NCI-H1436 treated with DMSO at 0.1 percent for 48 hours (cell line): ENCODE results near the gene GALNT11.
"Not testable (repeated sequence)": the region's sequence is repeated elsewhere in the genome, so short reads cannot be mapped to it uniquely, and the experiment has no call there.

ENCODE experiments used
- DNase-seq: peaks from one replicate; lab custom pipeline; 2025; lab: John Stamatoyannopoulos, UW

The GALNT11 gene

DNA sequence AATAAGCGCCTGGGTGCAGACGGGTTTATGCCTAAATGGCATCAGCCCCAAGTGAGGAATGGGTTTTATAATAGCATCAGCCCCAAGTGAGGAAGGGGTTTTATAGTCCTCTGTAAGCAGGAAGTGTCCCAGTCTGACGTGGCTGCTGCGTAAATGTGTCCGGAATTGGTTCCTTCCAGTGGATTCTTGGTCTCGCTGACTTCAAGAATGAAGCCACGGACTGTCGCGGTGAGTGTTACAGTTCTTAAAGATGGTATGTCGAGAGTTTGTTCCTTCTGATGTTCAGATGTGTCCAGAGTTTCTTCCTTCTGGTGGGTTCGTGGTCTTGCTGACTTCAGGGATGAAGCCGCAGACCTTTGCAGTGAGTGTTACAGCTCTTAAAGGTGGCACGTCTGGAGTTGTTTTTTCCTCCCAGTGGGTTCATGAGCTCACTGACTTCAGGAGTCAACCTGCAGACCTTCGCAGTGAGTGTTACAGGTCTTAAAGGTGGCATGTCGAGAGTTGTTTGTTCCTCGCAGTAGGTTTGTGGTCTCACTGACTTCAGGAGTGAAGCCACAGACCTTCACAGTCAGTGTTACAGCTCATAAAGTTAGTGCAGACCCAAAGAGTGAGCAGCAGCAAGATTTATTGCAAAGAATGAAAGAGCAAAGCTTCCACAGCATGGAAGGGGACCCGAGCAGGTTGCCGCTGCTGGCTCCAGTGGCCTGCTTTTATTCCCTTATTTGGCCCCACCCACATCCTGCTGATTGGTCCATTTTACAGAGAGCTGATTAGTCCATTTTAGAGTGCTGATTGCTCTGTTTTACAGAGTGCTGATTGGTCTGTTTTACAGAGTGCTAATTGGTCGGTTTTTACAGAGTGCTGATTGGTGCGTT is 2.3 kb downstream of the GALNT11 start:
- DNase-seq = not testable (repeated sequence)

DNA sequence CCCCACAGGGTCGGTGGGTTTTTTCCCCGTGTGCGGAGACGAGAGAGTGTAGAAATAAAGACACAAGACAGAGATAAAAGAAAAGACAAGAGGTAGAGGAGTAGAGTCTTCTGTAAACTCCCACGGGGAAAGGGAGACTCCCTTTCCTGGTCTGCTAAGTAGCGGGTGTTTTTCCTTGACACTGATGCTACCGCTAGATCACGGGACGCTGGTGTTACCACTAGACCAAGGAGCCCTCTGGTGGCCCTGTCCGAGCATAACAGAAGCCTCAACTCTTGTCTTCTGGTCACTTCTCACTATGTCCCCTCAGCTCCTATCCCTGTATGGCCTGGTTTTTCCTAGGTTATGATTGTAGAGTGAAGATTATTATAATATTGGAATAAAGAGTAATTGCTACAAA is 4.6 kb downstream of the GALNT11 start:
- DNase-seq = not testable (repeated sequence)

DNA sequence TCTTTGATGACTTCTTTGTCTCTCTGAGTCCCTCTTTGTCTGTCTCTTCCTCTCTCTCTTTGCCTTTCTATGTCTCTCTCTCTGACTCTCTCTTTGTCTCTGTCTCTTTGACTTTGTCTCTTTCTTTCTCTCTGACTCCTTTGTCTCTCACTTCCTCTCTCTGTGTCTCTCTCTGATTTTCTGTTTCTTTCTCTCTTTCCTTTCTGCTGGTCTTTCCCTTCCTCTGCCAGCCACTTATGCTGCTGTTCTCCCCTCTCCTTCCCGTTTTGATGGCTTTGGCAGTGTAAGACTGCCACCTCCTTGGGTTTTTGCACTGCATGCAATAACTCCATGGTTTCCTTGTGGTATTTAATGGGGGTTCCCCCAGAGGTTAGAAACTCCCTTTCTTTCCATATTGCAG is 5.2 kb downstream of the GALNT11 start:
- not testable (repeated sequence) for DNase-seq

DNA sequence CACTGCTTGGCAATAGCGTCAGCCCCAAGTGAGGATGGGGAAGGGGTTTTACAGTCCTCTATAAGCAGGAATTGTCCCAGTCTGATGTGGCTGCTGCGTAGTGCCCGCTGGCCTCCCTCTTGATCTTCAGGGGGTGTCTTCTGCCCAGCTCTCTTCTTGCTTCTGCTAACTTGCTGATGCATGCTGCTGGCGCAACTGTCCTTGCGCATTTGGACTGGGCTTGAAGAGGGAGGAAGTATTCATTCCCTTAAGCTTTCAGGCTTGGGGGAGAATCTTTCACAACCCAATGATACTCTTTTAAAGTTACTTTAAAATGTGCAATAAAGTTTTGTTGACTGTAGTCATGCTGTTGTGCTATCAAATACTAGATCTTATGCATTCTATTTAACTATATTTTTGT is 10.3 kb downstream of the GALNT11 start:
- DNase-seq = no peak

GRCh38 chr7:152038410-152038809 is 12.9 kb downstream of the GALNT11 start:
- DNase-seq = not testable (repeated sequence)

DNA sequence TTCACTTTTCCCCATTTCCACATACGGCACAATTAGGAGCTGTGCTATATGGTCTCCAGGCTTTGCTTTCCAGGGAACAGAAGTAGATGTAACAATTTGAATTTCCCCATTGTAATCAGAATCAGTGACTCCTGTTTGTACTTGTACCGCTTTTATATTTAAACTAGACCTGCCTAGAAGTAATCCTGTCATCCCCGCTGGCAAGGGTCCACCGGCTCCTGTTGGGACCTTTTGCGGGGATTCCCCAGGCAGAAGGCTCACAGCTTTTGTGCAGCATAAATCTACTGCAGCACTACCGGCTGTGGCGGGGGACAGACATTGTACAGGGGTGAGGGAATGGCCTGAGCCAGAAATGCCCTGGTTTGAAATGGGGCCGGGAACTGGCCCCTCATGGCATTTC is 17.6 kb downstream of the GALNT11 start:
- DNase-seq = not testable (repeated sequence)

DNA sequence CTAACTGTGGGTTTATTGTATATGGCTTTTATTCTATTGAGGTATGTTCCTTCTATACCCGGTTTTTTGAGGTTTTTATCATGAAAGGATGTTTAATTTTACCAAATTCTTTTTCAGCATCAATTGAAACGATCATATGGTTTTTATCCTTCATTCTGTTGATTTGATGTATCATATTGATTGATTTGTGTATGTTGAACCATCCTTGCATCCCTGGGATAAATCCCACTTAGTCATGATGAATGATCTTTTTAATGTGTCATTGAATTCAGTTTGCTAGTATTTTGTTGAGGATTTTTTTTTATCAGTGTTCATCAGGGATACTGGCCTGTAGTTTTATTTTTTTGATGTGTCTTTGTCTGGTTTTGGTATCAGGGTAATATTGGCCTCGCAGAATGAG is 19.4 kb downstream of the GALNT11 start:
- not testable (repeated sequence) for DNase-seq

DNA sequence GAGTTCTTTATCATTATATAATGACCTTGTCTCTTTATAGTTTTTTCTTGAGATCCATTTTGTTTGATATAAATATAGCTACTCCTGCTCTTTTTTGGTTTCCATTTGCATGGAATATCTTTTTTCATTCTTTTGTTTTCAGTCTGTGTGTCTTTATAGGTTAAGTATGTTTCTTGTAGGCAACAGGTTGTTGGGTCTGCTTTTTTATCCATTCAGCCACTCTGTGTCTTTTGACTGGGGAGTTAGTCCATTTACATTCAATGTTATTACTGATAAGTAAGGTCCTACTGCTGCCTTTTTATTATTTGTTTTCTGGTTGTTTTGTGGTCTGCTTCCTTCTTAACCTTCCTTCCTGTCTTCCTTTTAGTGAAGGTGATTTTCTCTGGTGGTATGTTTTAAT is 21.1 kb downstream of the GALNT11 start:
- no peak for DNase-seq

DNA sequence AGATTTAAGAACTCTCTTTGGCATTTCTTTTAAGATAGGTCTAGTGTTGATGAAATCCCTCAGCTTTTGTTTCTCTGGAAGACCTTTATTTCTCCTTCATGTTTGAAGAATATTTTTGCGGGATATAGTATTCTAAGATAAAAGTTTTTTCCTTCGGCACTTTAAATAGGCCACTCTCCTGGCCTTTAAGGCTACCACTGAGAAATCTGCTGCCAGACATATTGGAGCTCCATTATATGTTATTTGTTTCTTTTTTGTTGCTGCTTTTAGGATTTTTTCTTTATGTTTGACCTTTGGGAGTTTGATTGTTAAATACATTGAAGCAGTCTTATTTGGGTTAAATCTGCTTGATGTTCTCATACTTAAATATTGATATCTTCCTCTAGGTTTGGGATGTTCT is 22.6 kb downstream of the GALNT11 start:
- no peak for DNase-seq

- no peak for DNase-seq
Measured at GRCh38 chr7:152050547-152050971, 25.1 kb downstream of the GALNT11 start.

- DNase-seq = no peak
Measured at GRCh38 chr7:152051968-152052367, 26.5 kb downstream of the GALNT11 start.

DNA sequence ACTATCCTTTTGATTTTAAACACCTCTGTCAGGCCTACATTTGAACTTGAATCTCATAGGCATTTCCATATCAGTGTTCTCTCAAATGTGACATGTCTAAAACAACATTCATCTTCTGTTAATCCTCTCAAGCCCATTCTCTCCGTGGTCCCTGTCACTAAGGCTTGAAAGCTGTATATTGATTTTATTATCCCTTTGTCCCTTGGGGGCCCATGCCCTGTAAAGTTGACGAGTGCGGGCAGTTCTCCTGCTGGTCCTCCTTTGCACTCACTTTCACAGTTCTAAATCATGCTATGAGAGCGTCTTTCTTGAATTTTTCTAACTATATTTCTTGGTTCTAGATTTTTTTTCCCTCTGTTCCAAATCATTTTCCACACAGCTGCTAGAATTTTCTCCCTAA is 27.3 kb downstream of the GALNT11 start:
- no peak for DNase-seq

DNA sequence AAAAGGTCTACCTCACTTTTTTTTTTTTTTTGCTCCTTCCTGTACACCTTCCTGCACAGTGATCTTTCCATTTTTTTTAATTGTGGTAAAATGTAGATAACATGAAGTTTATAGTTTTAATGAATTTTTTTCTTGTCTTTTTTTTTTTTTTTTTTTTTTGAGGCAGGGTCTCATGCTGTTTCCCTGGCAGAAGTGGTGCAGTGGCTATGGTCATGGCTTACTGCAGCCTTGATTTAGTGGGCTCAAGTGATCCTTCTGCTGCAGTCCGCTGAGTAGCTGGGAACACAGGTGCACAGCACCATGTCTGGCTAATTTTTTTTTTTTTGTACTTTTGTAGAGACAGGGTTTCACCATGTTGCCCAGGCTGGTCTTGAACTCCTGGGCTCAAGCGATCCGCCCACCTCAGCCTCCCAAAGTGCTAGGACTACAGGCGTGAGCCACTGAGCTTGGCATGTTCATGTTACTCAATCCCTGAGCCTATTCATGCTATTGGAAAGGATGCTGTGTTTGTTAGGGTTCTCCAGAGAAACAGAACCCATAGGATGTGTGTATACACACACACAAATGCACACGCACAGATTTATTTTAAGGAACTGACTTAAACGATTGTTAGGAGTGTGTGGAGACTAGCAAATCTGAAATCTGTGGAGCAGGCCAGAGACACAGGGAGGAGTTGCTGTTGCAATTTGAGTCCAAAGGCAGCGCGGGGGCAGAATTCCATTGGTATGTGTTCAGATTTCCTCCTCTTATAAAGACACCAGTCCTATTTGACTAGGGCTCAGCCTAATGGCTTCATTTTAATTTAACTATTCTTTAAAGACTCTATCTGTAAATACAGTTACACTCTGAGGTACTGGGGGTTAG is 29.1 kb downstream of the GALNT11 start:
- DNase-seq = no peak

GRCh38 chr7:152056621-152057274 is 31.3 kb downstream of the GALNT11 start:
- DNase-seq = no peak

GRCh38 chr7:152059311-152059710 is 33.8 kb downstream of the GALNT11 start:
- no peak for DNase-seq

GRCh38 chr7:152061086-152061485 is 35.6 kb downstream of the GALNT11 start:
- not testable (repeated sequence) for DNase-seq

- not testable (repeated sequence) for DNase-seq
Measured at GRCh38 chr7:152063192-152063591, 37.7 kb downstream of the GALNT11 start.

DNA sequence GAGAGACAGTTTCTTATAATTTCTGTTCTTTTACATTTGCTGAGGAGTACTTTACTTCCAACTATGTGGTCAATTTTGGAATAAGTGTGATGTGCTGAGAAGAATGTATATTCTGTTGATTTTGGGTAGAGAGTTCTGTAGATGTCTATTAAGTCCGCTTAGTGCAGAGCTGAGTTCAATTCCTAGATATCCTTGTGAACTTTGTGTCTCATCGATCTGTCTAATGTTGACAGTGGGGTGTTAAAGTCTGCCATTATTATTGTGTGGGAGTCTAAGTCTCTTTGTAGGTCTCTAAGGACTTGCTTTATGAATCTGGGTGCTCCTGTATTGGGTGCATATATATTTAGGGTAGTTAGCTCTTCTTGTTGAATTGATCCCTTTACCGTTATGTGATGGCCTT is 38.3 kb downstream of the GALNT11 start:
- not testable (repeated sequence) for DNase-seq

GRCh38 chr7:152065800-152066344 is 40.4 kb downstream of the GALNT11 start:
- not testable (repeated sequence) for DNase-seq

DNA sequence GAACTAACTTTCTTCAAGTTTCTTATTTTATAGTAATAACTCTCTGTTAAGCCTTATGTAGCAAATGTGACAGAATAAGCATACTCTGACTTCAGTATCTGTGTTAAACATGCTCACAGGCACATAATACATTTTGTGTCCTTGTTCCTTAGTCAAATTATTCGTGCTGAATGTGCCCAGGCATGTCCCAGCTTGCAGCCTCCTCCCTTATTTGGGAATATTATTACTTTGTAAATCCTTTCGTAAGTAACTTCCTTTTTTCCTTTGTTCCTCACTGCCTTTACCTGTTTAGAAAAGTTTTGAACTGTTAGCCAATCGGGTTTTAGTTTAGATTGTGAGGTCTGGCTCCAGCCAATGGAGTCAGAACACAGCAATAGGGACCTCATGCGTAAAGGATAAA is 46.9 kb downstream of the GALNT11 start:
- DNase-seq = no peak

- no peak for DNase-seq
Measured at GRCh38 chr7:152073352-152073751, 47.9 kb downstream of the GALNT11 start.

GRCh38 chr7:152074673-152075072 is 49.2 kb downstream of the GALNT11 start:
- DNase-seq = no peak
